B cell (primary cell): ENCODE data around the gene PPP4R4. TPM values are rescaled to one million over a fixed set of nuclear protein-coding genes. Genes with fewer than 3 reads are reported as not detected.

ENCODE experiments used
- ATAC-seq: fragments of 200-7000 bp; cut with Tn5 transposase; one replicate; pipeline ENCODE4 v1.10.0; 2021; ENCODE audit warnings: low read depth, mild to moderate bottlenecking, moderate number of reproducible peaks, moderate library complexity
- CTCF ChIA-PET: fragments of 350-600 bp; sonication (Branson Sonifier 250); formaldehyde crosslinking; loops from one replicate; lab custom pipeline; 2021; ENCODE audit warnings: antibody characterized with exemption, inconsistent platforms; lab: Charles Lee
- POLR2A ChIA-PET: fragments of 350-600 bp; sonication (Branson Sonifier 250); formaldehyde crosslinking; loops from one replicate; lab custom pipeline; 2021; ENCODE audit warnings: antibody characterized with exemption; lab: Charles Lee
- DNase-seq: peaks from one replicate; pipeline ENCODE4 v3.0.0; 2013
- H2AFZ ChIP-seq: 2 replicates; pipeline ENCODE4 v1.6.1; 2012; ENCODE audit warnings: mild to moderate bottlenecking, low read depth, low read length; ENCODE audit not compliant: insufficient read depth, poor library complexity, severe bottlenecking
- H3K27ac ChIP-seq, 2 donors: 1 replicate in 1 of 2; 2 replicates in 1 of 2; pipeline ENCODE4 v1.5.1; 2012 to 2013; ENCODE audit warnings: low read length in 2 of 2, mild to moderate bottlenecking in 2 of 2, moderate library complexity in 1 of 2
- H3K27me3 ChIP-seq, 4 experiments: fragments of 200-600 bp in 1 of 4; sonication (generic) in 1 of 4; replicated peaks in 1 of 4; 1 replicate in 2 of 4; 2 replicates in 2 of 4; pipeline versions ENCODE4 v1.6.1 to v1.7.0; 2013 to 2016; ENCODE audit warnings: low read length in 3 of 4, mild to moderate bottlenecking in 2 of 4, mixed read lengths in 1 of 4, moderate library complexity in 1 of 4; ENCODE audit not compliant: insufficient read depth in 4 of 4, control insufficient read depth in 3 of 4; ENCODE audit errors: control extremely low read depth in 1 of 4
- H3K36me3 ChIP-seq, 2 experiments: replicated peaks in 1 of 2; 1 replicate in 1 of 2; 2 replicates in 1 of 2; pipeline versions ENCODE4 v1.6.1 to v1.7.1; 2013; ENCODE audit warnings: low read length in 1 of 2; ENCODE audit not compliant: insufficient read depth in 2 of 2, control insufficient read depth in 1 of 2; ENCODE audit errors: control extremely low read depth in 1 of 2, extremely low read depth in 1 of 2
- H3K4me1 ChIP-seq, 2 donors: fragments of 200-600 bp in 1 of 2; sonication (generic) in 1 of 2; 1 replicate in 1 of 2; 2 replicates in 1 of 2; pipeline versions ENCODE4 v1.5.1 to v1.6.1; 2013 to 2017; ENCODE audit warnings: low read length in 2 of 2; ENCODE audit not compliant: control insufficient read depth in 2 of 2, insufficient read depth in 2 of 2
- H3K4me2 ChIP-seq: replicated peaks from 2 replicates; pipeline ENCODE3; 2012; ENCODE audit warnings: mild to moderate bottlenecking, low read depth, low read length; ENCODE audit not compliant: poor library complexity, severe bottlenecking
- H3K4me3 ChIP-seq, 5 experiments: fragments of 200-600 bp in 1 of 5; sonication (generic) in 1 of 5; 1 replicate in 3 of 5; 2 replicates in 2 of 5; pipeline versions ENCODE4 v1.5.1 to v1.7.0; 2011 to 2016; ENCODE audit warnings: low read length in 4 of 5, mild to moderate bottlenecking in 4 of 5, low read depth in 2 of 5, control low read depth in 1 of 5, moderate library complexity in 1 of 5; ENCODE audit not compliant: insufficient read depth in 1 of 5; ENCODE audit errors: control extremely low read depth in 1 of 5, extremely low read depth in 1 of 5
- H3K79me2 ChIP-seq: fragments of 200-600 bp; sonication (generic); one replicate; pipeline ENCODE4 v1.6.0; 2016; ENCODE audit warnings: low read length; ENCODE audit not compliant: control insufficient read depth, insufficient read depth
- H3K9ac ChIP-seq: fragments of 200-600 bp; sonication (generic); 2 replicates; pipeline ENCODE4 v1.6.1; 2017; ENCODE audit warnings: mild to moderate bottlenecking, low read length, moderate library complexity
- H3K9me3 ChIP-seq, 3 donors: one replicate each; pipeline versions ENCODE4 v1.6.1 to v1.7.1; 2013; ENCODE audit warnings: low read length in 2 of 3; ENCODE audit not compliant: control insufficient read depth in 2 of 3, insufficient read depth in 1 of 3; ENCODE audit errors: control extremely low read depth in 1 of 3
- H4K20me1 ChIP-seq: 2 replicates; pipeline ENCODE4 v1.6.0; 2012; ENCODE audit warnings: mild to moderate bottlenecking, low read length; ENCODE audit not compliant: insufficient read depth, control insufficient read depth, poor library complexity, severe bottlenecking
- H3K27ac Mint-ChIP-seq: one replicate; pipeline ENCODE4 v1.8.0; 2021; ENCODE audit warnings: mixed read lengths
- H3K27me3 Mint-ChIP-seq: one replicate; pipeline ENCODE4 v1.8.0; 2021; ENCODE audit warnings: mixed read lengths
- H3K4me1 Mint-ChIP-seq: one replicate; pipeline ENCODE4 v1.8.0; 2021; ENCODE audit warnings: mixed read lengths
- H3K4me3 Mint-ChIP-seq: one replicate; pipeline ENCODE4 v1.8.0; 2021; ENCODE audit warnings: mixed read lengths
- H3K9me3 Mint-ChIP-seq: one replicate; pipeline ENCODE4 v1.8.0; 2022; ENCODE audit warnings: mixed read lengths; ENCODE audit not compliant: insufficient read depth
- CTCF ChIP-seq: fragments of 200-600 bp; IDR thresholded peaks from one replicate; pipeline ENCODE4 v1.8.0; 2022; ENCODE audit warnings: antibody characterized with exemption, mild to moderate bottlenecking
- EZH2 ChIP-seq: IDR thresholded peaks from 2 replicates; pipeline ENCODE4 v1.6.1; 2012; ENCODE audit warnings: borderline replicate concordance, low read depth, mild to moderate bottlenecking, moderate library complexity, low read length; ENCODE audit not compliant: insufficient read depth, poor library complexity, severe bottlenecking
- WGBS: methylation state at CpG from one replicate; pipeline ENCODE4 v1.1.5; 2013; ENCODE audit warnings: missing lambda C conversion rate; ENCODE audit not compliant: insufficient coverage; 5-methylcytosine and 5-hydroxymethylcytosine counted together
- intact Hi-C: fragments of 100-400 bp; cut with micrococcal nuclease; formaldehyde crosslinking; loops from one replicate; pipeline ENCODE4 v1.10.0; 2022
- polyA minus RNA-seq: library from RNA; depleted of rRNA, polyadenylated mRNA; stranded (reverse); fragments of >200 nt; gene quantifications from 2 replicates; pipeline ENCODE4 v1.2.3, GENCODE V29; 2012
- polyA plus RNA-seq: library from polyadenylated mRNA; depleted of rRNA; stranded (reverse); fragments of >200 nt; gene quantifications from 2 replicates; pipeline ENCODE4 v1.2.3, GENCODE V29; 2012
- total RNA-seq, 2 donors: library from RNA; stranded (reverse); fragments of 120-200 nt in 1 of 2; gene quantifications; 1 replicate in 1 of 2; 2 replicates in 1 of 2; pipeline versions ENCODE4 v1.2.3 to v1.2.4, GENCODE V29; 2013 to 2022

The PPP4R4 gene
- total RNA-seq (not detected in 2 replicates), polyA plus RNA-seq (0.03 TPM in 1 of 2 replicates, not detected in the other), polyA minus RNA-seq (0.07 TPM in 1 of 2 replicates, not detected in the other)
- total RNA-seq (2013): 0.05 TPM

GRCh38 chr14:94173885-94174603 lies at the start of gene PPP4R4:
Gene PPP4R4, plus strand, starts transcription at chr14:94174322. Its CDS starts 144 bp downstream, at chr14:94174466.
- Mint-ChIP-seq H3K4me3 (peak within 1 kb of the TSS; percentile 88), H3K27me3 (peaks cover 50% of the 10 kb centered on the region), H3K4me1 (peaks cover 15% of the 10 kb centered on the region), H3K27ac (peak within 1 kb of the TSS; percentile 50), H3K9me3 (no peaks in the 10 kb centered on the region)
- POLR2A ChIA-PET: no interaction called here
- DNase-seq (peak; percentile 82), ATAC-seq (peak; percentile 92)
- H2AFZ ChIP-seq: peak within 1 kb of the TSS; percentile 77
- peaks cover 0 to 49% (median 35%) of the 10 kb centered on the region in 4 experiments for H3K27me3 ChIP-seq
- H4K20me1 ChIP-seq: no peaks in the 10 kb centered on the region
- peaks cover 17 to 19% of the 10 kb centered on the region in 2 donors for H3K4me1 ChIP-seq
- H3K27ac ChIP-seq: no peak within 1 kb of the TSS
- peak within 1 kb of the TSS; percentile 95 for H3K4me2 ChIP-seq
- peaks cover 0 to 6% (median 0%) of the 10 kb centered on the region in 3 donors for H3K9me3 ChIP-seq
- H3K79me2 ChIP-seq: no peaks in the 10 kb centered on the region
- TF ChIP-seq EZH2 (peak; percentile 67), CTCF (no peak)
- intact Hi-C loops: loop anchor here (1.0 to 10.0 kb wide), 3 partner anchors 44 to 989 kb away; partner anchors contain the start of genes DDX24, IFI27L1, LYSET and MOAP1
- under 1% methylated on average over 74 of the region's 84 CpGs for WGBS
- H3K36me3 ChIP-seq: no peaks in the 10 kb centered on the region
- CTCF ChIA-PET: interaction anchor here (2.8 kb wide), 1 partner anchor 138 kb away, joined by 18 read pairs; no protein-coding TSS in a partner anchor
- H3K4me3 ChIP-seq: peak within 1 kb of the TSS in 4 of 5 experiments; percentile 46 to 66 (median 61)
- H3K9ac ChIP-seq: peak within 1 kb of the TSS; percentile 69
